Psoas muscle (tissue), 7 donors: ENCODE measurements around the gene SEC11A. TPM values are rescaled to one million over a fixed set of nuclear protein-coding genes. Genes with fewer than 3 reads are reported as not detected.

Experiments
- polyA plus RNA-seq, 3 donors: library from polyadenylated mRNA; stranded (reverse); fragments of 200-250 nt; gene quantifications; one replicate each; pipeline ENCODE4 v1.2.3, GENCODE V29; 2013
- total RNA-seq, 4 donors: library from RNA; stranded (reverse); fragmentation: NEBNext Ultra II Directional in 2 of 4; extraction: Animal tissue kit (Norgen Biotek cat#: 25700) in 2 of 4; gene quantifications; one replicate each; pipeline versions ENCODE4 v1.2.1 to v1.2.4, GENCODE V29; 2021 to 2023
- donor health status: healthy with polysubstance abuse.
- donor health status: DM: no; HTN: no; CAD: no; lungs with moderate emphysema.
- donor health status: Bipolar disorder and iron deficiency.
- donor health status: healthy.
- donor health status: DM: no; HTN: no; CAD: no.
- donor health status: DM: no; HTN: no; CAD: no.
- donor health status: DM: yes; HTN: yes; CAD: no.

Gene SEC11A
- total and polyA plus RNA-seq, 7 donors: 80.7 to 237 (median 106) TPM

Other genes with a start within 250 kb of the SEC11A start
- gene ZSCAN2, start 115.1 kb downstream of the SEC11A start, total RNA-seq: 1 to 10 TPM; 3.3 to 5.4 (median 4.4) TPM
- 1 to 10 TPM; 3.5 to 9.6 (median 3.6) TPM for gene ZSCAN2, start 115.1 kb downstream of the SEC11A start, polyA plus RNA-seq
- 10 to 100 TPM in 3 of 4 donors, 1 to 10 TPM in 1; 8.9 to 22.0 (median 12.1) TPM for gene WDR73, start 61.9 kb downstream of the SEC11A start, total RNA-seq
- gene WDR73, start 61.9 kb downstream of the SEC11A start, polyA plus RNA-seq: 10 to 100 TPM; 13.6 to 18.7 (median 17.0) TPM
- gene NMB, start 57.9 kb downstream of the SEC11A start, total RNA-seq: 1 to 10 TPM; 1.0 to 2.1 (median 1.2) TPM
- gene NMB, start 57.9 kb downstream of the SEC11A start, polyA plus RNA-seq: 1 to 10 TPM; 3.1 to 6.3 (median 5.6) TPM
- gene ZNF592, start 32.5 kb upstream of the SEC11A start, total RNA-seq: 10 to 100 TPM; 33.4 to 39.5 (median 35.5) TPM
- gene ZNF592, start 32.5 kb upstream of the SEC11A start, polyA plus RNA-seq: 10 to 100 TPM; 13.1 to 43.3 (median 14.4) TPM
- 100 to 1,000 TPM; 199 to 461 (median 304) TPM for gene ALPK3, start 101.2 kb upstream of the SEC11A start, total RNA-seq
- 100 to 1,000 TPM in 2 of 3 donors, 10 to 100 TPM in 1; 75.7 to 357 (median 117) TPM for gene ALPK3, start 101.2 kb upstream of the SEC11A start, polyA plus RNA-seq
- 1 to 10 TPM in 1 of 4 donors, under 1 TPM in 3; 0.23 to 1.9 (median 0.44) TPM for gene SLC28A1, start 168.5 kb upstream of the SEC11A start, total RNA-seq
- gene SLC28A1, start 168.5 kb upstream of the SEC11A start, polyA plus RNA-seq: under 1 TPM; 0.13 to 0.34 (median 0.21) TPM